Fibroblast of mammary gland (primary cell): ENCODE data around the gene ZNF423.

Experiments
- DNase-seq: peaks from one replicate; pipeline ENCODE4 v3.0.0-alpha.2; 2010; ENCODE audit warnings: low read depth
- H3K4me3 ChIP-seq: 2 replicates; pipeline ENCODE4 v1.5.1; 2011; ENCODE audit warnings: low read depth, mild to moderate bottlenecking, low read length, moderate library complexity; ENCODE audit not compliant: control insufficient read depth
- CTCF ChIP-seq: conservative IDR thresholded peaks from 2 replicates; pipeline ENCODE4 v1.5.1; 2011; ENCODE audit warnings: low read depth, low read length, inconsistent platforms; ENCODE audit not compliant: control insufficient read depth, insufficient read depth

Gene ZNF423

GRCh38 chr16:49472598-49472997 lies 383.3 kb downstream of the ZNF423 start:
- H3K4me3 ChIP-seq: no peak overlapping the region
- no peak for DNase-seq
- no peak for TF ChIP-seq CTCF

GRCh38 chr16:49471038-49471727 lies 384.7 kb downstream of the ZNF423 start:
- no peak for TF ChIP-seq CTCF
- H3K4me3 ChIP-seq: no peak overlapping the region
- no peak for DNase-seq

- TF ChIP-seq CTCF: no peak
- no peak overlapping the region for H3K4me3 ChIP-seq
- DNase-seq: no peak
These were observed 385.4 kb downstream of the ZNF423 start for GRCh38 chr16:49470513-49470991.

- no peak for TF ChIP-seq CTCF
- H3K4me3 ChIP-seq: no peak overlapping the region
These were observed 385.9 kb downstream of the ZNF423 start for GRCh38 chr16:49469930-49470451.

GRCh38 chr16:49469311-49469670 lies 386.6 kb downstream of the ZNF423 start:
- DNase-seq: no peak

More at GRCh38 chr16:49469930-49470451, 385.9 kb downstream of the ZNF423 start:
- no peak for DNase-seq

GRCh38 chr16:49468611-49469310 lies 387.2 kb downstream of the ZNF423 start:
- no peak overlapping the region for H3K4me3 ChIP-seq
- no peak for TF ChIP-seq CTCF
- DNase-seq: no peak

More at GRCh38 chr16:49469311-49469670, 386.6 kb downstream of the ZNF423 start:
- TF ChIP-seq CTCF: no peak
- H3K4me3 ChIP-seq: no peak overlapping the region
